Neural crest cell (in vitro differentiated cells): Measurements from ENCODE around the gene ASIC2. TPM values are rescaled to one million over a fixed set of nuclear protein-coding genes. Genes with fewer than 3 reads are reported as not detected.

ENCODE experiments used
- DNase-seq: peaks from one replicate; pipeline ENCODE4 v3.0.0; 2021; ENCODE audit warnings: low read depth, mixed read lengths, low spot score
- H3K27ac Mint-ChIP-seq: one replicate; pipeline ENCODE4 v1.8.0; 2021; ENCODE audit warnings: mild to moderate bottlenecking, mixed read lengths; ENCODE audit not compliant: unreplicated experiment
- H3K27me3 Mint-ChIP-seq: 2 replicates; pipeline ENCODE4 v1.8.0; 2021; ENCODE audit warnings: low read depth, mild to moderate bottlenecking, mixed read lengths
- H3K36me3 Mint-ChIP-seq: 2 replicates; pipeline ENCODE4 v1.8.0; 2021; ENCODE audit warnings: low read depth, mild to moderate bottlenecking, mixed read lengths
- H3K4me1 Mint-ChIP-seq: 2 replicates; pipeline ENCODE4 v1.8.0; 2021; ENCODE audit warnings: mixed read lengths
- H3K4me3 Mint-ChIP-seq: one replicate; pipeline ENCODE4 v1.8.0; 2021; ENCODE audit warnings: mild to moderate bottlenecking, mixed read lengths
- H3K9me3 Mint-ChIP-seq: 2 replicates; pipeline ENCODE4 v1.8.0; 2021; ENCODE audit warnings: mixed read lengths
- CTCF ChIP-seq: fragments of 200-600 bp; sonication (generic); conservative IDR thresholded peaks from 2 replicates; pipeline ENCODE4 v1.5.0; 2021; ENCODE audit warnings: antibody characterized with exemption, mild to moderate bottlenecking
- total RNA-seq: library from RNA; stranded (reverse); gene quantifications from 2 replicates; pipeline ENCODE4 v1.2.1, GENCODE V29; 2021

The ASIC2 gene
- total RNA-seq, 1 donor from 2014 or later, result 0.12 TPM

- H3K4me3 Mint-ChIP-seq, result no peak overlapping the region
- no peak overlapping the region for H3K27ac Mint-ChIP-seq
- DNase-seq, result no peak
- H3K27me3 Mint-ChIP-seq, result peaks cover 65% of the 10 kb centered on the region
- H3K4me1 Mint-ChIP-seq, result no peaks in the 10 kb centered on the region
- TF ChIP-seq CTCF, result no peak
- H3K9me3 Mint-ChIP-seq, result no peaks in the 10 kb centered on the region
- H3K36me3 Mint-ChIP-seq, result no peaks in the 10 kb centered on the region
Measured at GRCh38 chr17:33085256-33085655, 207.8 kb downstream of the ASIC2 start.

GRCh38 chr17:33084755-33085154, 208.3 kb downstream of the ASIC2 start:
- H3K9me3 Mint-ChIP-seq, result no peaks in the 10 kb centered on the region

GRCh38 chr17:33082529-33083173, 210.4 kb downstream of the ASIC2 start:
- Mint-ChIP-seq H3K27ac (no peak overlapping the region), H3K4me1 (no peaks in the 10 kb centered on the region)

More at GRCh38 chr17:33084755-33085154, 208.3 kb downstream of the ASIC2 start:
- Mint-ChIP-seq H3K27ac (no peak overlapping the region), H3K36me3 (no peaks in the 10 kb centered on the region), H3K4me3 (no peak overlapping the region), H3K4me1 (no peaks in the 10 kb centered on the region), H3K27me3 (peaks cover 65% of the 10 kb centered on the region)
- no peak for TF ChIP-seq CTCF
- DNase-seq, result no peak

DNA sequence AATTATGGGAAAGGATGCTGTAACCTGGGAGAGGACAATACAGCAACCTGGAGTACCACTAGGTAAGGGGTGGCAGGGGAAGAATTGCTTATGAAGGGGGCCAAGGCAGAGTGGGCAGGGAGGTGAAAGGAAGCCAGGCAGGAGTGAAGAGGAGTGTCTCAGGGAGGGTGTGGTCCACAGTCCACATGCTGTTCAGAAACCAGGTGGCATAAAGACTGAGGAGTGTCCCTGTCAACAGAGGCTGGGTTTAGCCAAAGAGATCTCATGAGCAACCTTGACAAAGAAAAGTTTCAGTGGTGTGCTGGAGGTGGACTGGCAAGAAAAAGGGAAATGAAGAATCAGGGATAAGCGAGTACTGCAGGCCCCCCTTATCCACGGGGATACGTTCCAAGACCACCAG, 213.0 kb downstream of the ASIC2 start:
- TF ChIP-seq CTCF, result no peak
- no peak overlapping the region for H3K4me3 Mint-ChIP-seq
- H3K27me3 Mint-ChIP-seq, result peaks cover 66% of the 10 kb centered on the region
- no peak for DNase-seq
- no peak overlapping the region for H3K27ac Mint-ChIP-seq
- H3K36me3 Mint-ChIP-seq, result no peaks in the 10 kb centered on the region
- H3K4me1 Mint-ChIP-seq, result no peaks in the 10 kb centered on the region
- H3K9me3 Mint-ChIP-seq, result no peaks in the 10 kb centered on the region

More at GRCh38 chr17:33082529-33083173, 210.4 kb downstream of the ASIC2 start:
- no peak overlapping the region for H3K4me3 Mint-ChIP-seq
- DNase-seq, result no peak
- no peaks in the 10 kb centered on the region for H3K9me3 Mint-ChIP-seq
- H3K36me3 Mint-ChIP-seq, result no peaks in the 10 kb centered on the region
- TF ChIP-seq CTCF, result no peak
- H3K27me3 Mint-ChIP-seq, result peaks cover 62% of the 10 kb centered on the region

DNA sequence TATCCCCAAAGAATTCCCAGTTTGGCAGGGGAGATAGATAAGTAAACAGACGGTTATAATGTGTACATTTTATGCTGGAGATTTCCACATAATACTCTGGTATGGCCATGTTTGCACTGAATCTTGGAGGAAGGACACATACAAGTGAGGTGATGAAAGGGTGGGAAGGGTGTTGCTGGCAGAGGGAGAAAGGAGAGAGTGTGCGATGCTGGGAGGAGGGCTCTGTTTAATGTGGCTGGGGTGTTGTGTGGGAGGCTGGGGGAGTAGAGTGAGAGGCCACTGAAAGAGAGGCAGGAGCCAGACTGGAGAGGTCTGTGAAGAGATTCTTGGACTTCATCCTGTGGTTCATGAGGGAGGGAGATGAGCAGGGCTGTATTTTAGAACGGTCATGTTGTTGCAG, 213.9 kb downstream of the ASIC2 start:
- Mint-ChIP-seq H3K27ac (no peak overlapping the region), H3K9me3 (no peaks in the 10 kb centered on the region), H3K4me1 (no peaks in the 10 kb centered on the region), H3K36me3 (no peaks in the 10 kb centered on the region), H3K27me3 (peaks cover 66% of the 10 kb centered on the region), H3K4me3 (no peak overlapping the region)
- no peak for DNase-seq
- TF ChIP-seq CTCF, result no peak
